IMR-90 (cell line): ENCODE results near the gene SPAG4. TPM values are rescaled to one million over a fixed set of nuclear protein-coding genes. Genes with fewer than 3 reads are reported as not detected.

Experiments used
- ATAC-seq: fragments of 200-7000 bp; cut with Tn5 transposase; 2 replicates; pipeline ENCODE4 v1.9.1; 2020; ENCODE audit warnings: low read depth, mild to moderate bottlenecking, moderate library complexity
- BruUV-seq: library from RNA; stranded (reverse); fragments of 400-500 nt; replicated peaks from 2 replicates; lab custom pipeline; 2021; lab: Mats Ljungman, UMichigan
- CTCF ChIA-PET: fragments of 300-600 bp; formaldehyde crosslinking; extraction: SDS; loops from one replicate; lab custom pipeline; 2021; ENCODE audit warnings: antibody characterized with exemption; lab: Yijun Ruan, JAX
- POLR2A ChIA-PET: fragments of 300-600 bp; sonication (Branson Sonifier 250); formaldehyde crosslinking; loops from one replicate; lab custom pipeline; 2022; ENCODE audit warnings: antibody characterized with exemption; ENCODE audit not compliant: unreplicated experiment; lab: Charles Lee
- DNase-seq: peaks from one replicate; pipeline ENCODE4 v3.0.0; 2013
- H2AFZ ChIP-seq: replicated peaks from 2 replicates; pipeline ENCODE3; 2013; ENCODE audit warnings: low read length, mild to moderate bottlenecking; ENCODE audit not compliant: poor library complexity
- H2AK5ac ChIP-seq: 2 replicates; pipeline ENCODE4 v1.6.1; 2013; ENCODE audit warnings: low read depth, low read length, inconsistent platforms
- H2AK9ac ChIP-seq: replicated peaks from 2 replicates; pipeline ENCODE3; 2013; ENCODE audit warnings: mild to moderate bottlenecking, low read depth, low read length, moderate library complexity; ENCODE audit not compliant: poor library complexity
- H2BK120ac ChIP-seq: 2 replicates; pipeline ENCODE4 v1.6.1; 2013; ENCODE audit warnings: low read depth, low read length, inconsistent platforms
- H2BK15ac ChIP-seq: 3 replicates; pipeline ENCODE4 v1.6.1; 2013; ENCODE audit warnings: low read depth, low read length, inconsistent platforms
- H2BK20ac ChIP-seq: 2 replicates; pipeline ENCODE4 v1.6.1; 2013; ENCODE audit warnings: low read depth, mild to moderate bottlenecking, inconsistent platforms, low read length, moderate library complexity
- H2BK5ac ChIP-seq: 2 replicates; pipeline ENCODE4 v1.6.1; 2013; ENCODE audit warnings: mild to moderate bottlenecking, low read depth, low read length, inconsistent platforms; ENCODE audit not compliant: poor library complexity, severe bottlenecking
- H3K14ac ChIP-seq: replicated peaks from 2 replicates; pipeline ENCODE4 v1.6.1; 2013; ENCODE audit warnings: low read depth, low read length, inconsistent platforms
- H3K18ac ChIP-seq: 2 replicates; pipeline ENCODE4 v1.6.1; 2013; ENCODE audit warnings: low read depth, low read length, control low read depth
- H3K23ac ChIP-seq: 2 replicates; pipeline ENCODE4 v1.6.1; 2013; ENCODE audit warnings: low read depth, low read length, inconsistent platforms
- H3K27ac ChIP-seq: 2 replicates; pipeline ENCODE4 v1.5.1; 2013; ENCODE audit warnings: mild to moderate bottlenecking, control low read depth, low read length; ENCODE audit not compliant: insufficient read depth
- H3K27me3 ChIP-seq: 2 replicates; pipeline ENCODE4 v1.6.1; 2013; ENCODE audit warnings: low read length; ENCODE audit not compliant: control insufficient read depth, insufficient read depth
- H3K36me3 ChIP-seq: 2 replicates; pipeline ENCODE4 v1.6.1; 2013; ENCODE audit warnings: low read length, mixed read lengths; ENCODE audit not compliant: control insufficient read depth, insufficient read depth
- H3K4ac ChIP-seq: 2 replicates; pipeline ENCODE4 v1.6.1; 2013; ENCODE audit warnings: low read depth, low read length, inconsistent platforms
- H3K4me1 ChIP-seq: 2 replicates; pipeline ENCODE4 v1.6.1; 2013; ENCODE audit warnings: low read length, mixed read lengths; ENCODE audit not compliant: control insufficient read depth, insufficient read depth
- H3K4me2 ChIP-seq: 2 replicates; pipeline ENCODE4 v1.6.1; 2013; ENCODE audit warnings: low read depth, mild to moderate bottlenecking, control low read depth, low read length, moderate library complexity
- H3K4me3 ChIP-seq: 2 replicates; pipeline ENCODE4 v1.5.1; 2013; ENCODE audit warnings: low read depth, mild to moderate bottlenecking, control low read depth, low read length, moderate library complexity; ENCODE audit not compliant: insufficient read depth
- H3K56ac ChIP-seq: 2 replicates; pipeline ENCODE4 v1.6.1; 2013; ENCODE audit warnings: low read length, inconsistent platforms; ENCODE audit not compliant: insufficient read depth; ENCODE audit errors: extremely low read depth
- H3K79me1 ChIP-seq, 2 experiments: 2 replicates each; pipeline ENCODE4 v1.6.1; 2013; ENCODE audit warnings: low read length in 2 of 2, inconsistent platforms in 1 of 2, low read depth in 1 of 2
- H3K9ac ChIP-seq: 2 replicates; pipeline ENCODE4 v1.6.1; 2013; ENCODE audit warnings: low read depth, low read length, control low read depth
- H3K9me1 ChIP-seq: 2 replicates; pipeline ENCODE4 v1.6.1; 2013; ENCODE audit warnings: low read length, inconsistent platforms; ENCODE audit not compliant: insufficient read depth
- H3K9me3 ChIP-seq: 2 replicates; pipeline ENCODE4 v1.6.1; 2013; ENCODE audit warnings: low read length; ENCODE audit not compliant: control insufficient read depth, insufficient read depth
- H4K20me1 ChIP-seq: 2 replicates; pipeline ENCODE4 v1.6.1; 2013; ENCODE audit warnings: low read length, inconsistent platforms; ENCODE audit not compliant: insufficient read depth
- H4K5ac ChIP-seq: 2 replicates; pipeline ENCODE4 v1.6.1; 2013; ENCODE audit warnings: mild to moderate bottlenecking, low read depth, low read length, control low read depth
- H4K8ac ChIP-seq, 2 experiments: 2 replicates each; pipeline ENCODE4 v1.6.1; 2013; ENCODE audit warnings: low read depth in 2 of 2, low read length in 2 of 2, control low read depth in 1 of 2, inconsistent platforms in 1 of 2
- H4K91ac ChIP-seq: 2 replicates; pipeline ENCODE4 v1.6.1; 2013; ENCODE audit warnings: low read depth, low read length, inconsistent platforms; ENCODE audit not compliant: insufficient read depth
- BHLHE40 ChIP-seq: fragments of 150-350 bp; IDR thresholded peaks from 2 replicates; pipeline ENCODE4 v1.6.1; 2016; ENCODE audit warnings: mild to moderate bottlenecking, low read depth, low read length
- CEBPB ChIP-seq: IDR thresholded peaks from 2 replicates; pipeline ENCODE4 v1.6.1; 2012; ENCODE audit warnings: low read depth, low read length, improper control_type of control experiment
- CHD1 ChIP-seq: IDR thresholded peaks from 2 replicates; pipeline ENCODE4 v1.6.1; 2012; ENCODE audit warnings: low read depth, low read length, improper control_type of control experiment
- FOS ChIP-seq: fragments of 150-350 bp; IDR thresholded peaks from 2 replicates; pipeline ENCODE4 v1.6.1; 2016; ENCODE audit warnings: low read depth, low read length
- MAFK ChIP-seq: IDR thresholded peaks from 2 replicates; pipeline ENCODE4 v1.6.1; 2012; ENCODE audit warnings: low read depth, low read length, improper control_type of control experiment
- MXI1 ChIP-seq: IDR thresholded peaks from 2 replicates; pipeline ENCODE4 v1.6.1; 2012; ENCODE audit warnings: low read depth, mild to moderate bottlenecking, low read length, moderate library complexity, borderline replicate concordance
- NFE2L2 ChIP-seq: fragments of 150-350 bp; IDR thresholded peaks from 2 replicates; pipeline ENCODE4 v1.6.1; 2016; ENCODE audit warnings: low read depth, mild to moderate bottlenecking, low read length
- POLR2A ChIP-seq: IDR thresholded peaks from 2 replicates; pipeline ENCODE4 v1.6.1; 2012; ENCODE audit warnings: mild to moderate bottlenecking, low read depth, low read length
- RAD21 ChIP-seq: IDR thresholded peaks from 2 replicates; pipeline ENCODE4 v1.6.1; 2012; ENCODE audit warnings: low read length, improper control_type of control experiment
- USF2 ChIP-seq: fragments of 150-350 bp; IDR thresholded peaks from 2 replicates; pipeline ENCODE4 v1.6.1; 2017; ENCODE audit warnings: mild to moderate bottlenecking, antibody characterized with exemption, low read length, low read depth
- WGBS, 2 experiments: methylation state at CpG; one replicate each; pipeline versions ENCODE4 v1.1.5 to v1.1.7; 2013; ENCODE audit warnings: missing lambda C conversion rate in 2 of 2; ENCODE audit not compliant: insufficient read length in 1 of 2; ENCODE audit errors: extremely low coverage in 2 of 2; 5-methylcytosine and 5-hydroxymethylcytosine counted together
- dilution Hi-C: fragments of 300-500 bp; cut with HindIII; formaldehyde crosslinking; loops from one replicate; pipeline ENCODE4 v1.14.3; 2018; ENCODE audit warnings: low sequenced_read_pairs; ENCODE audit not compliant: unreplicated experiment
- in situ Hi-C: fragments of 300-500 bp; cut with MboI; formaldehyde crosslinking; loops from 3 replicates; pipeline ENCODE4 v1.14.3; 2019; ENCODE audit warnings: low sequenced_read_pairs, inconsistent platforms, mixed read lengths
- intact Hi-C: fragments of 100-400 bp; cut with micrococcal nuclease; formaldehyde crosslinking; loops from 2 replicates; pipeline ENCODE4 v1.10.0; 2022
- polyA plus RNA-seq, 3 experiments: library from polyadenylated mRNA; depleted of rRNA; stranded (reverse); fragments of >200 nt; gene quantifications; 2 replicates each; pipeline ENCODE4 v1.2.3, GENCODE V29; 2012; ENCODE audit warnings: low replicate concordance in 1 of 3
- total RNA-seq: library from RNA; depleted of rRNA; stranded (reverse); fragments of >200 nt; gene quantifications from 2 replicates; pipeline ENCODE4 v1.2.3, GENCODE V29; 2012
- TF ChIP-seq, protein P1 (sequence below): fragments of 150-350 bp; IDR thresholded peaks from 2 replicates; pipeline ENCODE4 v1.6.1; 2016; ENCODE audit warnings: low read depth, mild to moderate bottlenecking, low read length, moderate library complexity, borderline replicate concordance
- TF ChIP-seq, protein P2 (sequence below): conservative IDR thresholded peaks from 2 replicates; pipeline ENCODE4 v1.5.1; 2012; ENCODE audit warnings: mild to moderate bottlenecking, low read depth, low read length, improper control_type of control experiment

SPAG4 gene
- total and polyA plus RNA-seq, 2 of the 4 experiments (the other 2 are of a cell fraction), result 1.8 to 5.5 TPM

DNA sequence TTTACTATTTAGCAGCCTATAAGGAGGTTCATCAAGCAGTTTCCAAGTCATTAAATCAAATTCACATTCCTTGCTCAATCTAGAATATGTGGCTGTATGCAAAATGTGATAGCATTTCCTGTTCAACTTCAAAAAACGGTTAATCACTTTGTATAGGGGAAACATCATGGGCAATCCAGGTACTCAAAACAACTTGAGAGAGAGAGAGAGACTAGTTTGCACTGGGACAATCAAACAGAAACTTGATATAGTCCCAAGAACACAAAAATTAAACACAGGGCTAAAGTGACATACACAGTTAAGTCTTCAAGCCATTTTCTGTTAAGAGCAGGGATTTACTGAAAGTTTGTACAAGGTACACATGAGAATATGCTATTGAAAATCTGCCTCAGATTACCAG, 41.6 kb downstream of the SPAG4 start:
- POLR2A ChIA-PET, result no interaction called here
- Histone ChIP-seq H3K27ac (no peak overlapping the region), H4K20me1 (peaks cover 99% of the 10 kb centered on the region), H2BK20ac (no peak overlapping the region), H4K91ac (no peak overlapping the region), H2BK5ac (no peak overlapping the region), H3K9ac (no peak overlapping the region), H3K14ac (no peak overlapping the region), H4K5ac (no peak overlapping the region), H3K4me2 (peak overlapping the region; percentile 51), H4K8ac (no peak overlapping the region), H3K4ac (no peak overlapping the region), H2BK15ac (no peak overlapping the region), H3K4me3 (no peak overlapping the region), H3K4me1 (peaks cover 9% of the 10 kb centered on the region), H2BK120ac (no peak overlapping the region), H3K18ac (no peak overlapping the region), H2AK9ac (no peak overlapping the region), H2AFZ (no peak overlapping the region), H3K9me3 (no peaks in the 10 kb centered on the region), H3K27me3 (no peaks in the 10 kb centered on the region), H3K56ac (no peak overlapping the region), H3K9me1 (peaks cover 14% of the 10 kb centered on the region), H3K36me3 (peaks cover 23% of the 10 kb centered on the region), H3K23ac (no peak overlapping the region), H3K79me1 (peaks cover 25 to 63% of the 10 kb centered on the region in 2 experiments), H2AK5ac (no peak overlapping the region)
- TF ChIP-seq, protein P1, sequence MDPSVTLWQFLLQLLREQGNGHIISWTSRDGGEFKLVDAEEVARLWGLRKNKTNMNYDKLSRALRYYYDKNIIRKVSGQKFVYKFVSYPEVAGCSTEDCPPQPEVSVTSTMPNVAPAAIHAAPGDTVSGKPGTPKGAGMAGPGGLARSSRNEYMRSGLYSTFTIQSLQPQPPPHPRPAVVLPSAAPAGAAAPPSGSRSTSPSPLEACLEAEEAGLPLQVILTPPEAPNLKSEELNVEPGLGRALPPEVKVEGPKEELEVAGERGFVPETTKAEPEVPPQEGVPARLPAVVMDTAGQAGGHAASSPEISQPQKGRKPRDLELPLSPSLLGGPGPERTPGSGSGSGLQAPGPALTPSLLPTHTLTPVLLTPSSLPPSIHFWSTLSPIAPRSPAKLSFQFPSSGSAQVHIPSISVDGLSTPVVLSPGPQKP, result no peak
- TF ChIP-seq CEBPB (no peak), MAFK (no peak), NFE2L2 (no peak), USF2 (no peak), BHLHE40 (no peak), MXI1 (no peak), RAD21 (no peak), POLR2A (no peak), CHD1 (no peak), FOS (no peak)
- TF ChIP-seq, protein P2, sequence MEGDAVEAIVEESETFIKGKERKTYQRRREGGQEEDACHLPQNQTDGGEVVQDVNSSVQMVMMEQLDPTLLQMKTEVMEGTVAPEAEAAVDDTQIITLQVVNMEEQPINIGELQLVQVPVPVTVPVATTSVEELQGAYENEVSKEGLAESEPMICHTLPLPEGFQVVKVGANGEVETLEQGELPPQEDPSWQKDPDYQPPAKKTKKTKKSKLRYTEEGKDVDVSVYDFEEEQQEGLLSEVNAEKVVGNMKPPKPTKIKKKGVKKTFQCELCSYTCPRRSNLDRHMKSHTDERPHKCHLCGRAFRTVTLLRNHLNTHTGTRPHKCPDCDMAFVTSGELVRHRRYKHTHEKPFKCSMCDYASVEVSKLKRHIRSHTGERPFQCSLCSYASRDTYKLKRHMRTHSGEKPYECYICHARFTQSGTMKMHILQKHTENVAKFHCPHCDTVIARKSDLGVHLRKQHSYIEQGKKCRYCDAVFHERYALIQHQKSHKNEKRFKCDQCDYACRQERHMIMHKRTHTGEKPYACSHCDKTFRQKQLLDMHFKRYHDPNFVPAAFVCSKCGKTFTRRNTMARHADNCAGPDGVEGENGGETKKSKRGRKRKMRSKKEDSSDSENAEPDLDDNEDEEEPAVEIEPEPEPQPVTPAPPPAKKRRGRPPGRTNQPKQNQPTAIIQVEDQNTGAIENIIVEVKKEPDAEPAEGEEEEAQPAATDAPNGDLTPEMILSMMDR, result no peak
- CTCF ChIA-PET, result interaction anchor here (0.6 to 0.7 kb wide), 2 partner anchors 89 to 1409 kb away, joined by 4 to 6 read pairs; no protein-coding TSS in a partner anchor
- dilution Hi-C loops (no loop called here), in situ Hi-C loops (no loop called here), intact Hi-C loops (no loop called here)
- BruUV-seq, result no TSS peak
- WGBS, 2 experiments, result no CpG with 5 or more reads among the region's 1 CpG
- DNase-seq (peak; percentile 30), ATAC-seq (peak; percentile 10; the same call in 1 of the 2 replicates)
